ENCODE data around the gene MVB12A. TPM values are rescaled to one million over a fixed set of nuclear protein-coding genes. Genes with fewer than 3 reads are reported as not detected.

The MVB12A gene
- total RNA-seq, 1 donor from 2014 or later, result 38.7 TPM

DNA sequence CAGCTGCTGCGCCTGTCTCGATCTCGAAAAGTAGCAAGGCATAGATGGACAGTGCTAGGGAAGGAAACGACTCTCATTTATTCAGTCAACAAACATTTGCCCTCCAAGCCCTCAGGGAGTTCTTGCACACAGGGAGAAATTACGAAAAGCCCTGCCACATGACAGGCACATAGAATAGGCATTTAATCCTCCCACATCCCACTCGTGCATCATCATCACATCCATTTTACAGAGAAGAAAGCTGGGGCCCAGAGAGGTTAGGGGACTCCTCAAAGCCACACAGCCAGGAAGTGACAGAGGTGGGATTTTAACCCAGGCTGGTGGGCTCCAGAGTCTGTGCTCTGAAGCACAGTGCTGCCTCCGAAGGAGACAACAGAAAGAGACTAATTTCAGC is 17.0 kb downstream of the MVB12A start:
- intact Hi-C loops (cut with micrococcal nuclease), result no loop called here

DNA sequence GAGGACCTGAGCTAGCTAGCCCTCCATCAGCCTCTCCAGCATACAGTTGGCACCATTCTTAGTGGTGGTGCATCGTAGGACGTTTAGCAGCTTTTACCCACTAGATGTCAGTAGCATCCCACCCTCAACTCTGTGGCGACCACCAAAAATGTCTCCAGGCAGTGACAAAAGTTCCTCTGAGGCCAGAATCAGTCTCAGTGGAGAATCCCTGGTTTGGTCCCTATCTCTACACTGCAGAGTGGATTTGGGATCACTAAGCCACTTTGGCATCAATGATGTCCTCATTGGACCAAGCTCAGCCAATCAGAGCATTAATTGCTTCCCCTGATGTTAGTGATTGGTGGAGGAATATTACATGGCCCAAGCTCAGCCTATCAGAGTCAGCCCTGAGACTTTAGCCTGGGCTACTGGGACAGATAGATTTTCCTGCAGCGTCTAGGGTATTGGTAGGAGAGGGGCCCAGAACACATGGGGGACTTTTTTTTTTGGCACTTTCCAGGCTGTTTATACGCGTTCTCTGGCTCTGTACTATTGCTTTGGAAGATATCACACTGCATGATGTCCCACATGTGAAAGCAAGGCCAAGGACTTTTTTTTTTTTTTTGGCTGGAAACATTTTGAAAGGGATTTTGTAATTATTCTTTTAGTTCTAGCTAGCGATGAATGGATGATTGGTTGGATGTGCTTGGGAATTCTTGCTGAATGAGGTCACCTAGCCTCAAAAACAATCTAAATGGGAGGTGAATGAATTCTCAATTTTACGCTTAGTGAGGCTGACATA is 21.6 kb downstream of the MVB12A start:
- intact Hi-C loops (cut with micrococcal nuclease), result no loop called here

DNA sequence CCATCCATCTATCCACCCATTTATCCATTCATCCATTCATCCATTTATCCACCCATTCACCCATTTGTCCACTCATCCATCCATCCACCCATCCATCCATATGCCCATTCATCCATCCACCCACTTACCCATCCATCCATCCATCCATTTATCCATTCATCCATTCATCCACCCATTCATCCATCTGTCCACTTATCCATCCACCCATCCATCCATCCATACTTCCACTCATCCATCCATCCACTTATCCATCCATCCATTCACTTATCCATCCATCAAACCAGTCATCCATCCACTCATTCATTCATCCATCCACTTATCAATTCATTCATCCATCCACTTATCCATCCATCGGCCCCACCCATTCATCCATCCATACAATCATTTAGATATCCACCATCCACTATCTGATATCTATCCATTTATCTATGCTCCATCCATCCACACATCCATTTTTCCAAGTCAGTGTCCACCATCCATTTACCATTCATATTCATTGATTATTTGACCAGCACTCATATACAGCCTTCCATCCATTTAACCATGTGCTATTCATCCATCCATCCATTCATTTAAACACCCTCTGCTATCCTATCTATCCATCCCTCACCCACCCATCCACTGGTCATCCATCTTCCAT is 25.8 kb downstream of the MVB12A start:
- intact Hi-C loops (cut with micrococcal nuclease), result no loop called here

DNA sequence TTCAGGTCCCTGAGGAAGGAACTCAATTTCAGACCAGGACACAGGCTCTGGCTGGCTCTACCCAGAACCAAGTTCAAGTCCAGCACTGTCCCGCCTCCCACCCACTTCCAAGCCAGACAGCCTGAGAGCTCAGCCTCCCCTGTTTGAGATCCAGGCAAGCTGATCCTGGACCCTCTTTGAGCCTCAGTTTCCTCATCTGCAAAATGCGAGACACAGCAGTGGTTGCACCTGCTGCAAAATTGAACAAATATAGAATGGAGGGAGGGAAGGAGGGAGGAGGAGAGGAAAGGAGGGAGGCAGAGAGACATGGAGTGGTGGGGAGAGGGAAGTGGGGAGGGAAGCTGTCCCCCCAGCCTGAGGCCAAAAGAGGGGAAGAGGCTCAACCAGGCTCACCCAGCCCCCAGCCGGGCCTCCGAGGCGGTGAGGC is 27.9 kb downstream of the MVB12A start:
- intact Hi-C loops (cut with micrococcal nuclease), result no loop called here

DNA sequence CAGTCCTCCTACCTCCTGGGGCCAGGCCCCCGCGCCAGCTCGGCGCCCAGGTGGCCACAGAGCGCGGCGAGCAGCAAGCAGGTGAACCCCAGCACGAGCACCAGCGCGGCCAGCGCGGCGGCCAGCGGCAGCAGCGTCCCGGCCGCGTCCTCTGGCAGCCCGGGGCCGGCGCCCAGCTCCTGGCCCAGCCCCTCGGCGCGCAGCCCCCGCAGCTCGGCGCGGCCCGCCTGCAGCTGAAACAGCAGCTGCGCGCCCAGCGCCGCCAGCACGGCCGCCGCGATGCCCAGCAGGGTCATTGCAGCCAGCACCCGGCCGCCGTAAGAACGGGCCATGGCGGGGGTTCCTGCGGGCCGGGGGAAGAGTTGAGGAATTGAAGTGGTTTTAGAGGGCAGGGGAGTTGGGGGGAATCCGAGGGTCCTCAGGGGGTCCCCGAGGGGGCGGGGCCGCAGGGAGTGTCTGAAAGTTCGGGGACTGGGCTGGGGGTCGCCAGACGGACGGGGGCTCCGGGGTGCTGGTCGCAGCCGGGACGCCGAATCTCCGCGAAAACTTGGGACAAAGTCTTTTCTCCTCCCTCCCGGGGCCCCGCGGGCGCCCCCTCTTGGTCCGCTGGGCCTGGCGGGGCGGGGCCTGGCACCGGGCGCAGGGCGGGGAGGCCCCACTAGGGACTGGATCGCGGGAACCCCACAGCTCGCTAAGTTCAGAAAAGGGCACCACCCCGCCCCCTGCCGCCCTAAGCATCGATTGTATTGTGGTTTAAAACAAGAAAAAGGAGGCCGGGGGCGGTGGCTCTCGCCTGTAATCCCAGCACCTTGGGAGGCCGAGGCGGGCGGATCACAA is 28.5 kb downstream of the MVB12A start, which contains the start of gene TMEM221:
TMEM221 (minus strand) TSS at position 538 of the 837 bp plus-strand sequence; CDS start at position 332, 206 bp downstream.
- intact Hi-C loops (cut with micrococcal nuclease), result no loop called here

DNA sequence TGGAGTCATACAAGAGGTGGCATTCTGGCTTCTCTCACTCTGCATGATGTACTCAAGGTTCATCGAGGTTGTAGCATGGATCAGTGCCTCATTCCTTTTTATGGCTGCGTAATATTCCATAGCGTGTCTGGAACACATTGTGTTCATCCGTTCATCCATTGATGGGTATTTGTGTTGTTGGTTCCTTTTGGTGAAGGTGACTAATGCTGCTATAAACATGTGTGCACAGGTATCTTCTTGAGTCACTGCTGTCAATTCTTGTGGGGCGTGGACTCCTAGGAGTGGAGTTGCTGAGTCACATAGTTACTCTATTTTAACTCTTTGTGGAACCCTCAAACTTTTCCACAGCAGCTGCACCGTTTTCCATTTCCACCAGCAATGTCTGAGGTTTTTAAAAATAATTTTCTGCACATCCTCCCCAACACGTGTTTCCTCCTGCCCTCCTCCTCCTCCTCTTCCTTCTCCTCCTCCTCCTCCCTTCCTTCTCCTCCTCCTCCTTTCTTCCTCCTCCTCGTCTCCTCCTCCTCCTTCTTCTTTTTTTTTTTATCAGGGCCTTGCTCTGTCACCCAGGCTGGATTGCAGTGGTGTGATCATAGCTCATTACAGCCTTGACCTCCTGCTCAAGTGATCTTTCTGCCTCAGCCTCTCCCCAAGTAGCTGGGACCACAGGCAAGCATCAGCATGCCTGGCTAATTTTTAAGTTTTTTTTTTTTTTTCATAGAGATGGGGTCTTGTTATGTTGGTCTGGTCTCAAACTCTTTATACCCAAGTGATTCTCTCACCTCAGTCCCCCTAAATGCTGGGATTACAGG is 30.6 kb downstream of the MVB12A start:
- intact Hi-C loops (cut with micrococcal nuclease), result no loop called here

DNA sequence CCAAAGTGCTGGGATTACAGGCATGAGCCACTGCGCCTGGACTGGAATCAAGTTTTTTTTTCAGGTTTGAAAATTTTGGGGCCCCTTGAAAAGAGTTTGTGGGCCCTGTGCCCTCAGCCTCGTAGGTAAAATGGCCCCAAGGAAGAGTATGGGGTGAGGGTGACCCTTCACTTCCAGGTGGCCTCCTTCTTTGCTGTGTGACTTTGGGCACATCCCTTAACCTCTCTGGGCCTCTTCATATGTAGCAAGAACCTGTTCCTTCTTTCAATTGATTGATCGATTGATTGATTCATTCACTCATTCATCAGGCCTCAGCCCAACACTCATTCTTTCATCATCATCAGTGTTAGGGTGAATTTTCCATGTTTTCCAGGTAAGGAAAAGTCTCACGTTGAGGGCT is 32.0 kb downstream of the MVB12A start:
- intact Hi-C loops (cut with micrococcal nuclease), result no loop called here

DNA sequence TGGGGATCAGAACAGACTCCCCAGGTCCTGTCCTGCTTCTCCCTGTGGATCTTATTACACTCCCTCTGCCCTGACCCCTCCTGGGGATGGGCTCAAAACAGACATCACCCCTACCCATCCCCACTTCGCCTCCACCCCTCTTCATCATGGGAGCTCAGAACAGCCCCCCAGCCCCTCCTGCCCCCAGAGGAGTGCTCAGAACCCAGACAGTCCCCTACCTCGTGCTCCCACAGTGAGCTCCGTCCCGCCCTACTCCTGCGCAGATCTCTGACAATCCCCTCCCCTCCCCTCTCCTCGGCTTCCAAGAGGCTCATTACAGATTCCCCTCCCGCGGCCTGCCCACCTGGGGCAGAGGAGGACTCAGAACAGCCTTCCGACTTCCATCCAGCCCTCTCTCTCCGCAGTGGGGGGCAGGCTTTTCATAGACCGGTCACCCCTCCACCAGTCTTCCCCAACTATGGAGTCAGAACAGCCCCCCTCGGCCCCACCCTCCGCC is 34.8 kb downstream of the MVB12A start:
- intact Hi-C loops (cut with micrococcal nuclease), result no loop called here

DNA sequence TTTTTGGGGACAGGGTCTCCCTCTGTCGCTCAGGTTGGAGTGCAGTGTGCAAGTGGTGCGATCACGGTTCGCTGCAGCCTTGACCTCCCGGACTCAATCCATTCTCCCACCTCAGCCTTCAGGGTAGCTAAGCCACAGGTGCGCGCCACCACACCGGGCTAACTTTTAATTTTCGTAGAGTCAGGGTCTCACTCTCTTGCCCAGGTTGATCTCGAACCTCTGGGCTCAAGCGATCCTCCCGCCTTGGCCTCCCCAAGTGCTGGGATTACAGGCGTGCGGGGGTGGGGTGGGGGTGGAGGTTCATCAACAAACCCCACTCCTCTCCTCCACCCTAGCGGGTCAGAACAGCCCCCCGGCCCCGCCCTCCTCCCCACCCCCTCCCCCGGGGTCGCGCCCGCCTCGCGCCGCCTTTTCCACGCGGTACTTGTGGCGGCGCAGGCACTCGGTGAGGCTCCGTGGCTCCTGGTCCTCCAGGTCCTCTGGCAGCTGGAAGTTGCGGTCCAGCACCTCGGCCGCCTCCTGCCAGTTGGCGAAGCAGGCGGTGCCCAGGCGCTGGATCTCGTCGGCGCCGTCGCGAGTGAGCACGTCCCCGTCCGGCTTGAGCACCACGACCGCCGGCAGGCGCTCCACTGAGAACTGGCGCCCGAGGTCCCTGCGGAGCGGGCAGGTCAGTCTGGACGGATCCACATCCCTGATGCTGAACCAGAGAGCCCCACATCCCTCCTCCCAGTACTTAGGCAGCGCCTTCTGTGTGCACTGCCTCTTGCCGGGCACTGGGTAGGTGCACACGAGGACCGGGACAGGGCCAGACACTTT is 35.7 kb downstream of the MVB12A start:
- intact Hi-C loops (cut with micrococcal nuclease), result no loop called here

DNA sequence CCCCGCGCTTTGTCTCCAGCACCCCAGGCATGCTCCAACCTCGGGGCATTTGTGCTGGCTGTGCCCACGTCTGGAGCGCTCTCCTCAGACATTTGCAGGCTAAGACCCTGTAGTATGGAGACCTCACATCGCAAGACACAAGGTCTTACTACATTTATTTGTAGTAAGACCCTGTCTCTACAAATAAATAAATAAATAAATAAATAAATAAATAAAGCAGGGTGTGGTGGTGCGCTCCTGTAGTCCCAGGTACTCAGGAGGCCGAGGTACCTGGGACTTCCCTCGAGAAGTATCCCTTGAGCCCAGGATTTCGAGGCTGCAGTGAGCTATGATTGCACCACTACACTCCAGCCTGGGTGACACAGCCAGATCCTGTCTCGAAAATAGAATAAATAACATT is 36.3 kb downstream of the MVB12A start:
- intact Hi-C loops (cut with micrococcal nuclease), result no loop called here

DNA sequence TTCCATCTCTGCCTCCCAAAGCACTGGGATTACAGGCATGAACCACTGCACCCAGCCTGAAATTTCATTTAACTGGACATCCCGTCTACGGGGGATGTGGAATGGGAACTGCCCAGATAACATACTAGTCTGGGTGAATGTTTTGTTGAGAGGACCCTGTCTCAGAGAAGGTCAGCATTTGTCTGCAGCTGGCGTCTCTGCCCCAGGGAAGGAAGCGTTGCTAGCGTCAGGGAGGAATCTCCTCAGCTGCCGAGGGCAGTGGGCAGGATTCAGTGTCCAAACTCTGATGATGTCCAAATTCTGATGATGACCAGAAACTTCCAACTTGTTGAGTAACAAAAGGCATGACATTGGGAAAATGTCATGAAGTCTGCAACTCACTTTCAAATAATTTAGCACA is 37.8 kb downstream of the MVB12A start:
- intact Hi-C loops (cut with micrococcal nuclease), result no loop called here

DNA sequence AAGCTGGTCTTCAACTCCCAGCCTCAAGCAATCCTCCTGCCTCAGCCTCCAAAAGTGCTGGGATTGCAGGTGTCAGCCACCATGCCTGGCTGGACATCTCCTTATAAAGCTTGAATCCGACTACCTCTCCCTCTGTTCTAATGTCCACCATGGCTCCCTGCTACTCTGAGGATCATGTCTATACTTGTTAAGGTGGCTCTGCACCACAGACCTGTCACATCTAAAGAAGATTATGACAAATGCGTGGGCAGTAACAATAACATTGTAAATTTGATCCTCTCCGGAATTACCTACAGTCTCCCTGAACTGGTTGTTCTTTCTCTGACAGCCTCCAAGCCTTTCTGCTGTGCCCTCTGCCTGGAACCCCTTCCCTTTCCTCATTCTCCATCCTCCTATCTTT is 39.1 kb downstream of the MVB12A start:
- intact Hi-C loops (cut with micrococcal nuclease), result no loop called here

DNA sequence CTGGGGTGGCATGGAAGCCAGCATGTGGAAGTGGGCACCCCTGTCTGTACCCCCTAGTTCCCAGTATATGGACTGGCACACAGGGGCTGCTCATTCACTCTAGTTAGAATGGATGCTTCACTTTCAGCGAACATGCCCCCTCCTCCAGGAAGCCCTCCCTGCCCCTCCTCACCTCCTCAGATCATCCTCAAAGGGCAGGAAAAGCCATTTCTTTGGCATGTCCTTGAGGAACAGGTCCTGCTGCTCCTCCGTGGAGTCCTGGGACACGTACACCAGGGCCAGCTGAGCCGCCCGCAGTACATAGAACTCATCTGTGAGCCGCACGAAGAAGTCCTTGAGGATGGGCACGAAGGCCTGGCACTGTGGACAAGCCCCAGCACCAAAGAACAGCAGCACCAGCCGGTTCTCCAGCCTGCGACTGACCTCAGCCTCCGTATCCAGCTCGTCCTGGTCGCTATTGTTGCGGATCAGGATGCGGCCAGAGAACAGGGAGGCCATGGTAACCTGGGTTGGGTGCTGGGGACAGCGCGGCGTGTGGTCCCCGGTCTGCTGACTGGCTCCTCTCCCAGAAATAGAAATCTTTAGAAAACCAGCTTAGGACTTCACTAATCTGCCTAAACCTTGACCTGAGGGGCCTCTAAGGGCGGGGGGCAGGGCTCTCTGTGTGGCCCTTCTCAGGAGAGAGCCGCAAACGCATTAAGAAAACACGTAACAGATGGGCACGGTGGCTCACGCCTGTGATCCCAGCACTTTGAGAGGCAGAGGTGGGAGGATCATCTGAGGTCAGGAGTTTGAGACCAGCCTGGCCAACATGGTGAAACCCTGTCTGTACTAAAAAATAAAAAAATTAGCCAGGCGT is 40.8 kb downstream of the MVB12A start, which contains the start of gene NXNL1:
NXNL1 (minus strand) TSS at position 555 of the 859 bp plus-strand sequence; CDS start at position 498, 57 bp downstream.
- intact Hi-C loops (cut with micrococcal nuclease), result no loop called here

DNA sequence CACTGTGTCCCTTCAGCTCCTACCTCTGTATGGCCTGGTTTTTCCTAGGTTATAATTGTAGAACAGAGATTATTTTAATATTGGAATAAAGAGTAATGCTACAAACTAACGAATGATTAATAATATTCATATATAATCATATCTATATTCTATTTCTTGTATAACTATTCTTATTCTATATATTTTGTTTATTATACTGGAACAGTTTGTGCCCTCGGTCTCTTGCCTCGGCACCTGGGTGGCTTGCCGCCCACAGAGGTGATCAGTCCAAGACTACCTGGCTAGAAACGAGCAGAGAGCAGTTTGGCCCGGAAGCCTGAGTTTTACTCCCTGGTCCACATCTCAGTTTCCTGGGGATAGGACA is 46.6 kb downstream of the MVB12A start:
- intact Hi-C loops (cut with micrococcal nuclease), result loop anchor here (1.0 kb wide), 7 partner anchors 13 to 205 kb away; partner anchors contain the start of gene MRPL34

DNA sequence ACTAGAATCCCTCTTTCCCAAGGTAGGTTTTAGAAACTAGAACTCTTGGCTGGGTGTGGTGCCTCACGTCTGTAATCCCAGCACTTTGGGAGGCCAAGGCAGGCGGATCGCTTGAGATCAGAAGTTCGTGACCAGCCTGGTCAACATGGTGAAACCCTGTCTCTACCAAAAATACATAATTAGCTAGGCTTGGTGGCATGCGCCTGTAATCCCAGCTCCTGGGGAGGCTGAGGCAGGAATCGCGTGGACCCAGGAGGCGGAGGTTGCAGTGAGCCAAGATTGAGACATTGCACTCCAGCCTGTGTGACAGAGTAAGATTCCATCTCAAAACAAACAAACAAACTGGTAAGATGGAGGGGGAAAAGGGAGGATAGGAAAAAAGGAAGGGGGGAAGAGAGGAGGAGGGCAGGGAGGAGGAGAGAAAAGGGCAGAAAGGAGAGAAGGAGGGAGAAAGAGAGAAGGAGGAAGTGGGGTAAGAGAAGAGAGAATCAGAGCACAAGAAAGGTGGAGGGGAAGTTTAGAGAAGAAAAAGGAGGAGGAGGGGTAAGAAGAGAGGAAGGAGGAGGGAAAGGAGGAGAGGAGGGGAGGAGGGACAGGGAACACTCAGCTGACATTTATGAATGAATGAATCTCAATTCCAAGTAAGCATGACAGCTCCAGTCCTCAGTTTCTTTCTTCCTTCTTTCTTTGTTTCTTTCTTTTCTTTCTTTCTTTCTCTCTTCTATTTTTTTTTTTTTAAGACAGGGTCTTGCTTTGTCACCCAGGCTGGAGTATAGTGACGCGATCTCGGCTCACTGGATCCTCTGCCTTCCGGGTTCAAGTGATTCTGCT is 47.8 kb downstream of the MVB12A start:
- intact Hi-C loops (cut with micrococcal nuclease), result loop anchor here (2.0 kb wide), 1 partner anchor 29 kb away; no protein-coding TSS in a partner anchor

DNA sequence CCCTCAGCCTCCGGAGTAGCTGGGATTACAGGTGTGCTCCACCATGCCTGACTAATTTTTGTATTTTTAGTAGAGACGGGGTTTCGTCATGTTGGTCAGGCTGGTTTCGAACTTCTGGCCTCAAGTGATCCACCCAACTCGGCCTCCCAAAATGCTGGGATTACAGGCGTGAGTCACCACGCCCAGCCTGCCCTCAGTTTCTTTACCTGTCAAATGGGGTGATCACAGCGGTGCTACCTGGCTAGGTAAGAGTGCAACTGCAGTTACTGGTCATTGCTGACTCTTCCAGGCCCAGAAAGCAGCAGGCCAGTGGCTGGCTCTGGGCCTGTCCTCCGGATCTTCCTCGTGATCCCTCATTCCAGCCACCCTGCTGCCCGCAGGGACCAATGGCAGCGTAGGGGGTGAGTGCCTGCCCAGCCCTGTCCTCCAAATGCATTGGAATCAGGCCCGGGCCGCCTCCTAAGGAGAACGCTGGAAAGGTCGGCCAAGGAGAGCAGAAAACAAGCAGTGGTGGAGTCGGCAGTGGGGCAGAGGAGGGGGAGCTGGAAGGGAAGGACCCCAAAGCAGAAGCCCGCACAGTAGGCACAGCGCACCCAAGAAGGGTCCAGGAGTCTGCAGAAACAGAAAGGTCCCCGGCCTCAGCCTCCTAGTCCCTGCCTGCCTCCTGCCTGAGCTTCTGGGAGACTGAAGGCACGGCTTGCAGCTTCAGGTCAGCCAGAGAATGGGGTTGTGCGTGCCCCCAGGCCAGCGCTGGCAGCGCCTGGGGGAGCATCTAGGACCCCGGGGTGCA is 48.6 kb downstream of the MVB12A start:
- intact Hi-C loops (cut with micrococcal nuclease), result loop anchor here (1.0 to 2.0 kb wide), 4 partner anchors 28 to 201 kb away; partner anchors contain the start of gene BABAM1

DNA sequence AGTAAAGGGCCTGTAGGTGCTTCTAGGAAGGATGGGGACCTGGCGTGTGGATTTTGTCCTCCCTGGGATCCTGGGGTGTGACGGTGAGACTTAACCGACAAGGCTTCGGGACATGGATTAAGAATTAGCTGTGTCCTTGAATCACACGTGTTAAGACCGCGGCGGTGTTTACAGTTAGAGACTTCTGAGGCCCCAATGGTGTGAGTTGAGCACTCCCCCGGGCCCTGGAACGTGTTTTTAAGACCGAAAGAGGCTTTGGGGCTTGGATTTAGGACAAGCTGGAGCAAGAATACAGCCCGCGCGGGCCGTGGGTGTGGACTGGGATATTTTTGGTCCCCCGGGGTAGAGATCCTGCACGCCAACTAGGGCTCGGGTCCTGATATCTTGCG is 49.2 kb downstream of the MVB12A start:
- intact Hi-C loops (cut with micrococcal nuclease), result loop anchor here (1.0 to 2.0 kb wide), 4 partner anchors 28 to 202 kb away; partner anchors contain the start of gene BABAM1

Data from T-helper 1 cell treated with Interleukin-12 subunit alpha and Interleukin-12 subunit beta and Interleukin-4 antibody, amounts not matched to agents 30 ng/mL and 1 ng/mL, for 36 hours (primary cell).